M059J (cell line): ENCODE measurements around the gene GOLPH3. TPM values are rescaled to one million over a fixed set of nuclear protein-coding genes. Genes with fewer than 3 reads are reported as not detected.

ENCODE experiments used
- DNase-seq: peaks from one replicate; pipeline ENCODE4 v3.0.0-alpha.2; 2012; ENCODE audit warnings: low read depth
- total RNA-seq: library from RNA; depleted of rRNA; stranded (reverse); fragments of >200 nt; shearing (Covaris generic); gene quantifications from 2 replicates; pipeline ENCODE4 v1.2.3, GENCODE V29; 2014

GOLPH3 gene
- total RNA-seq, 1 experiment from 2014 or later: 98.1 TPM

DNA sequence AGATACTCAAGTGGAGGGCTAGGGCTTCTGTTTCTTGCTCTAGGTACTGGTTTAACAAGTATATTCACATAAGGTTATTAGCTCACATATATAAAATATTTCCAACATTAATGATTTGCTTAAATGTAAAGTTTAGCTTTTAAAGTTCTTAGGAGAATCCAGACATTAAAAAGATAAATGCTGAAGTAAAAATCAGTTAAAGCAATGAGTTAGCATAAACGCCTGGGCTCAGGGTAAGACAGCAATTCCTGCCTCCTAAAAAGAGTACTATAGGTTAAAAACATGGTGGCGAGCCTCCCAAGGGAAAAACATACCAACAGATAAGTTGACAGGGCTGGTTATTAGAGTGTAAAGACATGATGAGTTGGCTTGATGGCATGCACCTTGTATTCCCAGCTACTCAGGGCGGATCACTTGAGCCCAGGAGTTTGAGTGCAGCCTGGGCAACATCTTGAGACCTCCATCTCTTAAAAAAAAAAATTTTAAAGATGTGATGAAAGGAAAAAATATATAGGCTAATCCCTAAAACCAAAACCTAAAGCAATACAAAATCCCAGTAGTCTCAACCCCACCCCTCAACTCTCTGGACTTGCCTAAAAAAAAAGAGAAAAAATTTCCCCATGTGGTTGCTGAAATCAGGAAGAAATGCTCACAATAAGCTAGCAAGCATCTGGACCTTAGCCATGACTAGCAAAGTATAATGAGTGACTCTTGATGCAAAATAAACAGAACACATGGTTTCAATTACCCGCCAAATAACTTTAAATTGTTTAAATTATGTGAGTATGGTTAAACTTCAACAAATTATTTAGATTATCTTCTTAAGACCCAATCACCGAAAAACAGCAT lies 3.6 kb downstream of the GOLPH3 start:
- DNase-seq: peak; percentile 49

- DNase-seq: no peak
Measured at GRCh38 chr5:32168460-32169033, 5.6 kb downstream of the GOLPH3 start.

GRCh38 chr5:32165597-32165996 lies 8.5 kb downstream of the GOLPH3 start:
- no peak for DNase-seq

DNA sequence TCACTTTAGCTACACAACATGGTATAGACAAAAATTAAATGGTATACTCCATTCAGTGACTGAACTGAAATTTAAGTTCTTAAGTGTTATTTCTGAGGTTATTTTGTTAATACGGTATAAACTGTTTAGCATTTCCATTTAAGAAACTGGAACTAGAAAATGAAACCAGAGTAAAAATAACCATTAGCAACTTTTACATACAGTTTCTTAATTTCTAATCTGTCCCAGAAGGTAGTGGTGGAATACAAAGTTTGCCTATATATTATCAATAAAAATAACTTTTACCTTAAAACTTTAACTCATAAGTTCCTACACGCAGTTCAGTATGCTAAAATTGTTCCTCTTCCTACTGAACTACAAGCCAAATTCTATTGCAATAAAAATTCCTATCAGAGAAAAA lies 10.3 kb downstream of the GOLPH3 start:
- no peak for DNase-seq

GRCh38 chr5:32163053-32163452 lies 11.1 kb downstream of the GOLPH3 start:
- DNase-seq: no peak

- DNase-seq: no peak
Measured at GRCh38 chr5:32160228-32160627, 13.9 kb downstream of the GOLPH3 start.

GRCh38 chr5:32159328-32160072 lies 14.6 kb downstream of the GOLPH3 start:
- no peak for DNase-seq

- DNase-seq: no peak
Measured at GRCh38 chr5:32158679-32158975, 15.5 kb downstream of the GOLPH3 start.

- DNase-seq: no peak
Measured at GRCh38 chr5:32157078-32157477, 17.0 kb downstream of the GOLPH3 start.

- DNase-seq: no peak
Measured at GRCh38 chr5:32156635-32157034, 17.5 kb downstream of the GOLPH3 start.

GRCh38 chr5:32155211-32155610 lies 18.9 kb downstream of the GOLPH3 start:
- DNase-seq: no peak

DNA sequence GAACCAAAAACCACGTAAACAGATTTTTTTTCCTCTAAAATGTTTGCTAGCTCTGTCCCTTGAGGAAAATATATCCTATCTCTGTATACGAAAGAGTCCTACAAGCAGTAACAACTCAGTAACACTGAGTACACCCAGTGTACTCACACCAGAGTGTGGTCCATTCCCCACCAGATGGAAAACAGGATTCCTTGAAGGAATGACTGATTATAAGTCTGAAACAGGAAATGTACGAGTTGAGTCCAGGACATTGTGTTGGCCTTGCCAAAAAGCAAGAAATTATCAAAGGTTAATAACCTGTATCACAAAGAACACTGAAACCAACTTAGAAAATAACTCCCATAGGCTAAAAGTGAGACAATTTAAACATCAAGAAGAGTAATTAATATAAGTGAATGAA lies 20.4 kb downstream of the GOLPH3 start:
- no peak for DNase-seq

DNA sequence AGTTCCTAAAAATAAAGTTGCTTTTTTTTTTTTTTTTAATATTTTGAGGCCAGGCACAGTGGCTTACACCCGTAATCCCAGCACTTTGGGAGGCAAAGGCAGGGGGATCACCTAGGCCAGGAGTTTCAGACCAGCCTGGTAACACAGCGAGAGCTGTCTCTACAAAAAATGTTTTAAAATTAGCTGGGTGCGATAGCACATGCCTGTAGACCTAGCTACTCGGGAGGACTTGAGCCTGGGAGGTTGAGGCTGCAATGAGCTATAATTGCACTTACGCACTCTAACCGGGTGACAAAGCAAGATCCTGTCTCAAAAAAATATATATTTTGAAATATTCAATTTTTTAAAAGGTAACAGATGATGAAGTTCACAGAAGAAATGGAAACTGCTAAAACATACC lies 22.9 kb downstream of the GOLPH3 start:
- DNase-seq: no peak

DNA sequence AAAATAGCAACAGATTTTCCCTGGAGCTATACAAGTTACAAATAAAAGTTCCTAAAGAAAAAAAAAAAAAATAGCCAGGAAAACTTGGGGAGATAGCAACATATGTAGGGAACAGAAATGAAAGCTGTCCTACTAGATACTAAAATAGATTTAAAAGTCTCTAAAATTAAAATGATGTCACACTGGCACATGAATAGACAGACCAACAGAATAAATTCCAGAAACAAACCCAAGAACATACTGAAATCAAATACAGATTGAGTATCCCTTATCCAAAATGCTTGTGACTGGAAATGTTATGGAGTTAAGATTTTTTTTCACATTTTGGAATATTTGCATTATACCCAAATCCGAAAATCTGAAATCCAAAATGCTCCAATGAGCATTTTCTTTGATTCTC lies 23.8 kb downstream of the GOLPH3 start:
- DNase-seq: no peak

GRCh38 chr5:32147959-32148358 lies 26.2 kb downstream of the GOLPH3 start:
- DNase-seq: no peak

DNA sequence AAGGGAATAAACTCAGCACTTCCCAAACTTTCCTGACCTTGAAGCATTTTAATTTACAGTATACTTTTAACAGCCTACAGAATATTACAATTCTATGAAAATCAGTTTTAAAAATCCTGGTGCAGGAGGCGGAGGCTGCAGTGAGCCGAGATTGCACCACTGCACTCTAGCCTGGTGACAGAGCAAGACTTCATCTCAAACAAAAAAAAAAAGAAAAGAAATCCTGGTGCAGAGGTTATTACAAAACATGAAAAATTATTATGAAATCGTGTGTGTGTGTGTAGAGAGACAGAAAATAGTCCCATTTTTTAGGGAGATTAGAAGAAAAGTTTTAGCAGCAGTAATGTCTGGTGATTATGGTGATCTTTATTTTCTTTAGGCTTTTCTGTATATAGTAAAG lies 26.9 kb downstream of the GOLPH3 start:
- DNase-seq: no peak

DNA sequence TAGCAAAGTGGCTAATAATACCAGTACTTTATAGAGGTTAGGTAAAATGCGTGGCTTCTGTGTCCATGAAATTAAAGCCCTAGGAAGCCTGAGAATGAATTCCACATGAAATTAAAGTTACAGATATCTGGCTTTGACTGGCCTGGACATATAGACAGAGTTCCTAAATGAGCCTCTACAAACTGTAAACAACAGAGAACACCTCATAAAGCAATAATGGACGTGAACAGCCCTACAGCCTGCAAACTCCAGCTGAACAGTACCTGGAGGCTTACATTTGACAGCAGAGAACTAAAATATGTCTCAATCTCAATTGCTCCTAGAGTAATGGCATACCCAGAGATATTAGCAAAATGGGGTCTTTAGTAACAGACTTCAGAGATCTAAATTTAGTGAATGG lies 28.7 kb downstream of the GOLPH3 start:
- DNase-seq: no peak

DNA sequence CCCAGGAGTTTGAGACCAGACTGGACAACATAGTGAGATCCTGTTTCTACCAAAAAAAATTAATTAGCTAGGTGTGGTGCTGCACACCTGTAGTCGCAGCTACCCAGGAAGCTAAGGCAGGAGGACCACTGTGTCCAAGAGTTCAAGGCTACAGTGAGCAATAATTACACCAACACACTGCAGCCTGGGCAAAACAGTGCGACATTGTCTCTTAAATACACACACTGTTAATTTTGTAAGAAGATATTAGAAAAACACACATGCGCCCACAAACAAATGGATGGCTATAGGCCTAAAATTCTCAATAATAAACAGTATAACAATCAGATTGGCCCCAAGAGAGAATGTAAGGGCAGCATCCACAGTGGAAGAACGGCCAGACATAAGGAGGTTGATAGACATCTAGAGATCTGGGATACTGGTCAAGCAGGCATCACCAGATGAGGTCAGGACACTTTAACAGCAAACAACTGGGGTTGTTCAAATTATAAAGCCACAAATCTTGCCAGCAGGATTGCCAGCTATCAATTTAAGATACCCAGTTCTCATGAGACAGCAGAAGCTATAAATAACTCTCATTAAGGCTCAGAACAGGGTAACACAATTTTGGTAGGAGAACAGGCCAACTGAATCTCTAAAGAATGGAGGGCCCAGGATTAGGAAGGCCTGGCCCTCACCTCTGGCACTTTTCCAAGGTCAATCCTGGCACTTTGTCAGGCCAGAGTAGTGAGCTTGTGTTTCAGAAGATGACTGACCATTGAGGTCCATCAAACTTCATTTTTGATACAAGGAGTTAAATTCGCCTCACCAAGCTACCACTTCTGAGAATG lies 29.5 kb downstream of the GOLPH3 start:
- DNase-seq: peak; percentile 24

GRCh38 chr5:32143617-32144377 lies 30.3 kb downstream of the GOLPH3 start:
- DNase-seq: peak; percentile 54

GRCh38 chr5:32138839-32139493 lies 35.2 kb downstream of the GOLPH3 start:
- DNase-seq: no peak

- DNase-seq: no peak
Measured at GRCh38 chr5:32136342-32136741, 37.8 kb downstream of the GOLPH3 start.
